ENCODE measurements around the gene ATXN7L3. TPM values are rescaled to one million over a fixed set of nuclear protein-coding genes. Genes with fewer than 3 reads are reported as not detected.

ATXN7L3 gene
- total and polyA plus RNA-seq, 9 of the 15 experiments (the other 6 are each of a cell fraction or from before 2014, with no cell fraction given) = 0.62 to 66.1 (median 33.2) TPM

DNA sequence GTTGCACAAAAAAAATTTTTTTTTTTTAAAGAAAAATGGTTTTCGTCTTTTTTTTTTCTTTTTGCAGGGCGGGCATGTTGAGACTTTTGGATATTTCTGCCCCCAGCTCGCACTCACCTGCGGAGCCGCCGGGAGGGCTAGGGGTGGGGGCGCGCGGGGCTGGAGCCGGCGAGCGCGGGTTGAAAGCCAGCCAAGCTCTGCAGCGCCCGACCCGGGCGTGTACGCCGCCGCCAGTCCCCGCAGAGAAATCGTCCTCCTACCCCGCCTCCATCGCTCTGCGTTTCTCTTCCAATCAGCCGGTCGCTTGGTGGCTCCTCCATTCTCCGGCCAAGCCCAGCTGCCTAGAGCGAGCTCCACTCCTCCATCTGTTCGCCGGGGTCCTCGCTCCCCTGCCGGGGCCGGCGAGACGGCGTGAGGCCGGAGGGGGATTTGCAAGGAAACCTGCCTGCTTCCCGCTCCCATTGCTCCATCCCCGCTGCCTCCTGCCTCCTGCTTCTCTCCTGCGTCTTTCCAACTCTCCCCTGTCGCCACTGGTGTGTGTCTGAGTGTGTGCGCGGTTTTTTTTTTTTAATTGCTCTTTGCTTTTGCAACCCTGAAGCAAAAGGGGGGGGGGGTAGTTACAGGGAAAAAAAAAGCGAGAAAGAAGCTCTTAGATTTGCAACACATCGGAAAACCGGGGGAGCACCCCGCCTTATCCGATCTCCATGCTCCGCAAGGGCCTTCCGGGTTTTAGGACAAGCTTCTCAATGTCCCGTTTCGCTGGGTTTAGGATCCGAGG is 21.6 kb upstream of the ATXN7L3 start:
- BruUV-seq (replicated peaks) = no TSS peak
- TF ChIP-seq CBX2 (IDR thresholded peaks at IDR 0.05; ENCODE audit: insufficient read depth, low read length, poor library complexity, severe bottlenecking) (no peak), FOSL1 (tag; conservative IDR thresholded peaks at IDR 0.05) (0 out of 2 replicates have a peak, but pooled peaks have one; percentile 14), RNF2 (IDR thresholded peaks at IDR 0.05) (no peak), CCAR2 (IDR thresholded peaks at IDR 0.05; ENCODE audit: low read depth, low read length) (no peak), MCM2 (IDR thresholded peaks at IDR 0.05; ENCODE audit: low read depth) (no peak), CREB1 (IDR thresholded peaks at IDR 0.05) (no peak), CREB1 (CRISPR knock-in tag; IDR thresholded peaks at IDR 0.05) (no peak), SMARCA4 (IDR thresholded peaks at IDR 0.05) (no peak), COPS2 (conservative IDR thresholded peaks at IDR 0.05) (no peak), FIP1L1 (IDR thresholded peaks at IDR 0.05; ENCODE audit: low read depth, low read length, poor library complexity, severe bottlenecking) (no peak), HDAC3 (IDR thresholded peaks at IDR 0.05; ENCODE audit: borderline replicate concordance, partially characterized antibody) (no peak), ARHGAP35 (IDR thresholded peaks at IDR 0.05; ENCODE audit: partially characterized antibody) (no peak), TEAD4 (IDR thresholded peaks at IDR 0.05; ENCODE audit: low read length) (no peak), TEAD4 (CRISPR knock-in tag; IDR thresholded peaks at IDR 0.05; ENCODE audit: borderline replicate concordance) (no peak), TARDBP (IDR thresholded peaks at IDR 0.05) (no peak), HNRNPH1 (optimal IDR thresholded peaks at IDR 0.05; ENCODE audit: low read depth, low read length) (no peak), ZSCAN29 (IDR thresholded peaks at IDR 0.05) (no peak)
- TF ChIP-seq, protein P1, sequence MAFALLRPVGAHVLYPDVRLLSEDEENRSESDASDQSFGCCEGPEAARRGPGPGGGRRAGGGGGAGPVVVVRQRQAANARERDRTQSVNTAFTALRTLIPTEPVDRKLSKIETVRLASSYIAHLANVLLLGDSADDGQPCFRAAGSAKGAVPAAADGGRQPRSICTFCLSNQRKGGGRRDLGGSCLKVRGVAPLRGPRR (CRISPR knock-in tag; IDR thresholded peaks at IDR 0.05) = no peak
- TF ChIP-seq, protein P2, sequence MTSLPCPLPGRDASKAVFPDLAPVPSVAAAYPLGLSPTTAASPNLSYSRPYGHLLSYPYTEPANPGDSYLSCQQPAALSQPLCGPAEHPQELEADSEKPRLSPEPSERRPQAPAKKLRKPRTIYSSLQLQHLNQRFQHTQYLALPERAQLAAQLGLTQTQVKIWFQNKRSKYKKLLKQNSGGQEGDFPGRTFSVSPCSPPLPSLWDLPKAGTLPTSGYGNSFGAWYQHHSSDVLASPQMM (CRISPR knock-in tag; IDR thresholded peaks at IDR 0.05) = no peak
- TF ChIP-seq, protein P3, sequence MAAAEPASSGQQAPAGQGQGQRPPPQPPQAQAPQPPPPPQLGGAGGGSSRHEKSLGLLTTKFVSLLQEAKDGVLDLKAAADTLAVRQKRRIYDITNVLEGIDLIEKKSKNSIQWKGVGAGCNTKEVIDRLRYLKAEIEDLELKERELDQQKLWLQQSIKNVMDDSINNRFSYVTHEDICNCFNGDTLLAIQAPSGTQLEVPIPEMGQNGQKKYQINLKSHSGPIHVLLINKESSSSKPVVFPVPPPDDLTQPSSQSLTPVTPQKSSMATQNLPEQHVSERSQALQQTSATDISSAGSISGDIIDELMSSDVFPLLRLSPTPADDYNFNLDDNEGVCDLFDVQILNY (CRISPR knock-in tag; IDR thresholded peaks at IDR 0.05) = no peak

More for the DNA sequence above, 21.6 kb upstream of the ATXN7L3 start:
- peaks cover 16 to 35% of the 10 kb centered on the region in 2 experiments for H3K4me1 ChIP-seq (replicated peaks in 1 of 2; ENCODE audit: control insufficient read depth in 2 of 2, insufficient read depth in 2 of 2, low read length in 2 of 2)
- peaks cover 17% of the 10 kb centered on the region for H3K36me3 ChIP-seq (ENCODE audit: control insufficient read depth, insufficient read depth, low read length)
- no peaks in the 10 kb centered on the region for H3K27me3 ChIP-seq (ENCODE audit: control insufficient read depth in 2 of 2, insufficient read depth in 2 of 2, low read length in 2 of 2)
- H3K4me2 ChIP-seq (ENCODE audit: insufficient read depth, low read length) = peak overlapping the region; percentile 78
- ATAC-seq = peak; percentile 66
- H2AFZ ChIP-seq (ENCODE audit: low read depth, low read length) = peak overlapping the region; percentile 88
- peak; percentile 67 to 85 (median 75) for DNase-seq (ENCODE audit: extremely low read depth in 1 of 4, low spot score in 3 of 4)
- CTCF ChIA-PET (ENCODE audit: low intra/inter-chr PET ratio) = no interaction called here
- POLR2A ChIA-PET = interaction anchor here (0.8 to 2.8 kb wide), 6 partner anchors 9 to 45 kb away, joined by 3 to 16 read pairs (median 5); no protein-coding TSS in a partner anchor
- peak overlapping the region; percentile 83 for H3K4me3 ChIP-seq
- H3K9ac ChIP-seq (ENCODE audit: insufficient read depth in 1 of 2, low read depth in 2 of 2, low read length in 2 of 2) = peak overlapping the region; percentile 47 to 97
- intact Hi-C loops (cut with micrococcal nuclease) (loop anchor here (2.0 kb wide), 1 partner anchor 26 kb away; no protein-coding TSS in a partner anchor), in situ Hi-C loops (cut with MboI) (no loop called here)
- peaks cover 40% of the 10 kb centered on the region for H3K79me2 ChIP-seq (ENCODE audit: control insufficient read depth, insufficient read depth, low read length)
- no peaks in the 10 kb centered on the region for H4K20me1 ChIP-seq (replicated peaks; ENCODE audit: control insufficient read depth, insufficient read depth, low read length)
- FAIRE-seq = peak; percentile 58
- 4% methylated on average over 39 of the region's 54 CpGs for WGBS (ENCODE audit: insufficient coverage, low coverage, missing lambda C conversion rate)
- H3K27ac ChIP-seq (ENCODE audit: extremely low read depth, low read depth, low read length) = peak overlapping the region; percentile 68
- H3K9me3 ChIP-seq (replicated peaks; ENCODE audit: control insufficient read depth, insufficient read depth, low read depth, low read length) = no peaks in the 10 kb centered on the region
- H3K9me1 ChIP-seq (ENCODE audit: control insufficient read depth, insufficient read depth, low read length) = no peaks in the 10 kb centered on the region

All from K562 (cell line).